Lower lobe of right lung (tissue), 2 donors: Measurements from ENCODE around the gene NAALADL2. TPM values are rescaled to one million over a fixed set of nuclear protein-coding genes. Genes with fewer than 3 reads are reported as not detected.

Source experiments
- ATAC-seq, 2 donors: fragments of 200-7000 bp; cut with Tn5 transposase; one replicate each; pipeline ENCODE4 v1.9.1; 2020 to 2022; ENCODE audit warnings: mild to moderate bottlenecking in 2 of 2, moderate library complexity in 2 of 2
- DNase-seq: peaks from one replicate; pipeline ENCODE4 v3.0.0-alpha.2; 2020
- H3K27ac ChIP-seq: fragments of 200-600 bp; one replicate; pipeline ENCODE4 v1.8.0; 2022
- H3K27me3 ChIP-seq: fragments of 200-600 bp; one replicate; pipeline ENCODE4 v1.8.0; 2022; ENCODE audit warnings: low read depth
- H3K36me3 ChIP-seq: fragments of 200-600 bp; one replicate; pipeline ENCODE4 v1.8.0; 2022; ENCODE audit warnings: mild to moderate bottlenecking
- H3K4me1 ChIP-seq: fragments of 200-600 bp; one replicate; pipeline ENCODE4 v1.8.0; 2022
- H3K4me3 ChIP-seq: fragments of 200-600 bp; one replicate; pipeline ENCODE4 v1.8.0; 2022; ENCODE audit warnings: mild to moderate bottlenecking
- H3K9me3 ChIP-seq: fragments of 200-600 bp; one replicate; pipeline ENCODE4 v1.8.0; 2022
- intact Hi-C: fragments of 100-400 bp; cut with DNase I; formaldehyde crosslinking; loops from one replicate; pipeline ENCODE4 v1.11.0; 2022
- long read RNA-seq: library from polyadenylated mRNA; unstranded; transcript quantifications from one replicate; pipeline ENCODE4 v2.0.0, GENCODE V29; 2021
- total RNA-seq: library from RNA; stranded (reverse); fragmentation: NEBNext Ultra II Directional; extraction: Animal tissue kit (Norgen Biotek cat#: 25700); gene quantifications from one replicate; pipeline ENCODE4 v1.2.1, GENCODE V29; 2021
- TF ChIP-seq, protein P1 (sequence below): fragments of 200-600 bp; IDR thresholded peaks from one replicate; pipeline ENCODE4 v1.8.0; 2022; ENCODE audit warnings: antibody characterized with exemption, mild to moderate bottlenecking
- donor health status: DM: no; HTN: yes; CAD: no; lungs with severe emphysema.

Gene NAALADL2
- total RNA-seq = 9.8 TPM
- long read RNA-seq, partial matches to known transcripts = 2 of 8 reads
- long read RNA-seq, other reads (novel, unspliced or antisense) = 6 of 8 reads

DNA sequence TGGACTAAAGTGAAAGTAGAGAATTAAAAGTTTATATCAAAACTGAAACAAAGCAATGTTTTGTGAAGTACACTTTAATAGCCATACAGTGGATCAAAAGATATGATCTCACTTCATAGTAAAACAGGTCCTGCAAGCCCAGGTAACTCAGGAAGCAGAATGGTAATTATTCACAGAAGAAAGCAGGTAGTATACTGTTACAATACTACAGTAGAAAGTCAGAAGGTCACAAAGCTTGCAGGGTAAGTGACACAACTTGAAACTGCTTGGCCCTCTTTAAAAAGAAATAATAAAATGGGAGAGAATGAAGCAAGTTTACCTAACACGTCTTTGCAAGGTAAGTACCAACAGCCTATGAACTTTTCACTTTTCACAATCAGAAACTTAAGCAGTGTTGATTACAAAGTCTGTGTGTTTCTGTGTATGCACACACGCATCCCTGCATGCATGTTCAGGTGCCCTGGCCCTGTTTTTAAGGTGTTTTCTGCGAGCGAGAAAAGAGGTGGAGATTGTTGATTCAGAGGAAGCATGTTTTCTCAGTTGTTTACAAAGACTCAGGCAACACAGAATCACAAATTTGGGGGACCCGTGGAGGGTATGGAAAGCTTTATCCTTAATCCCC is at the start of gene NAALADL2:
Gene NAALADL2, plus strand, starts transcription at position 221 of the 622 bp plus-strand sequence.
- no peaks in the 10 kb centered on the region for H3K27me3 ChIP-seq
- DNase-seq = no peak
- TF ChIP-seq, protein P1, sequence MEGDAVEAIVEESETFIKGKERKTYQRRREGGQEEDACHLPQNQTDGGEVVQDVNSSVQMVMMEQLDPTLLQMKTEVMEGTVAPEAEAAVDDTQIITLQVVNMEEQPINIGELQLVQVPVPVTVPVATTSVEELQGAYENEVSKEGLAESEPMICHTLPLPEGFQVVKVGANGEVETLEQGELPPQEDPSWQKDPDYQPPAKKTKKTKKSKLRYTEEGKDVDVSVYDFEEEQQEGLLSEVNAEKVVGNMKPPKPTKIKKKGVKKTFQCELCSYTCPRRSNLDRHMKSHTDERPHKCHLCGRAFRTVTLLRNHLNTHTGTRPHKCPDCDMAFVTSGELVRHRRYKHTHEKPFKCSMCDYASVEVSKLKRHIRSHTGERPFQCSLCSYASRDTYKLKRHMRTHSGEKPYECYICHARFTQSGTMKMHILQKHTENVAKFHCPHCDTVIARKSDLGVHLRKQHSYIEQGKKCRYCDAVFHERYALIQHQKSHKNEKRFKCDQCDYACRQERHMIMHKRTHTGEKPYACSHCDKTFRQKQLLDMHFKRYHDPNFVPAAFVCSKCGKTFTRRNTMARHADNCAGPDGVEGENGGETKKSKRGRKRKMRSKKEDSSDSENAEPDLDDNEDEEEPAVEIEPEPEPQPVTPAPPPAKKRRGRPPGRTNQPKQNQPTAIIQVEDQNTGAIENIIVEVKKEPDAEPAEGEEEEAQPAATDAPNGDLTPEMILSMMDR = no peak
- H3K4me1 ChIP-seq = no peaks in the 10 kb centered on the region
- no peaks in the 10 kb centered on the region for H3K36me3 ChIP-seq
- intact Hi-C loops = no loop called here
- no peaks in the 10 kb centered on the region for H3K9me3 ChIP-seq
- ATAC-seq = peak; percentile 75
- H3K4me3 ChIP-seq = peak within 1 kb of the TSS; percentile 29
- no peak within 1 kb of the TSS for H3K27ac ChIP-seq

DNA sequence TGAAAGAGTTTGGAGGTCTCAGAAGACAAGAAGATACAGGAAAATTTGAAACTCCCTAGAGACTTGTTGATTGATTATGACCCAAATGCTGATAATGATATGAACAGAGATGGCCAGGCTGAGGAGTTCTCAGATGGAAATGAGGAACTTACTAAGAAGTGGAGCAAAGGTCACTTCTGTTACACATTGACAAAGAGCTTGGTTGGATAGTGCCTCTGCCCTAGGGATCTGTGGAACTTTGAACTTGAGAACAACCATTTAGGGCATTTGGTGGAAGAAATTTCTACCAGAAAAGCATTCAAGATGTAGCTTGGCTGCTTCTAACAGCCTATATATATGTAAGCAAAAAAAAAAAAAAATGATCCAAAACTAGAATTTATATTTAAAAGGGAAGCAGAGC is 48.9 kb upstream of the NAALADL2 start:
- no peak overlapping the region for H3K27ac ChIP-seq
- no peak overlapping the region for H3K4me3 ChIP-seq
- DNase-seq = no peak
- no peaks in the 10 kb centered on the region for H3K9me3 ChIP-seq
- H3K36me3 ChIP-seq = no peaks in the 10 kb centered on the region
- no peak for ATAC-seq
- TF ChIP-seq, protein P1 = no peak
- no peaks in the 10 kb centered on the region for H3K27me3 ChIP-seq
- no peaks in the 10 kb centered on the region for H3K4me1 ChIP-seq
- intact Hi-C loops = no loop called here

GRCh38 chr3:174812172-174812862 is 46.8 kb upstream of the NAALADL2 start:
- Histone ChIP-seq H3K27me3 (no peaks in the 10 kb centered on the region), H3K9me3 (no peaks in the 10 kb centered on the region), H3K27ac (no peak overlapping the region), H3K4me1 (no peaks in the 10 kb centered on the region), H3K36me3 (no peaks in the 10 kb centered on the region), H3K4me3 (no peak overlapping the region)
- intact Hi-C loops = no loop called here
- DNase-seq = no peak
- TF ChIP-seq, protein P1 = no peak
- no peak for ATAC-seq

DNA sequence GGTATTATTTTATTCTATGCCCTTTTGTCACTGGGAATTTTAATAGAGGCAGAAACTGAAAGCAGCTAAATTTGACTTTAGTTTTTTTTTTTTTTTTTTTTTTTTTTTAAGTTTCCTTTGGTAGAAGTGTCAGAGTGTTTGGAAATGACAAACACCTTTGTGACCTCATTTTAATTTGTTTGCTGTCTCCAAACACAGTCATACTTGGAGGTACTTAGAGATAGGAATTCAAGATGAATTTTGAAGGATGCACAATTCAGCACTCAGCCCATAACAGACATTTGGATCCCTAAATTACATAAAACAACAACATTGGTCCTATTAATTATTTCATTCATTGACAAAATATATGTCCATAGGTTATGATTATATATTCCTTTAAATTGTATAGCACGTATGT is 43.4 kb upstream of the NAALADL2 start:
- H3K9me3 ChIP-seq = no peaks in the 10 kb centered on the region
- ATAC-seq (peak in 1 of 2 donors; percentile 78), DNase-seq (no peak)
- intact Hi-C loops = no loop called here
- no peak overlapping the region for H3K4me3 ChIP-seq
- TF ChIP-seq, protein P1 = no peak
- H3K36me3 ChIP-seq = no peaks in the 10 kb centered on the region
- H3K4me1 ChIP-seq = no peaks in the 10 kb centered on the region
- no peaks in the 10 kb centered on the region for H3K27me3 ChIP-seq
- no peak overlapping the region for H3K27ac ChIP-seq

GRCh38 chr3:174820885-174821284 is 38.2 kb upstream of the NAALADL2 start:
- intact Hi-C loops = no loop called here
- no peaks in the 10 kb centered on the region for H3K36me3 ChIP-seq
- H3K27ac ChIP-seq = no peak overlapping the region
- TF ChIP-seq, protein P1 = no peak
- H3K27me3 ChIP-seq = no peaks in the 10 kb centered on the region
- no peak for ATAC-seq
- H3K4me1 ChIP-seq = no peaks in the 10 kb centered on the region
- no peak for DNase-seq
- H3K4me3 ChIP-seq = no peak overlapping the region
- no peaks in the 10 kb centered on the region for H3K9me3 ChIP-seq
